ENCODE measurements around the gene ROBO1.

The ROBO1 gene

GRCh38 chr3:79436387-79436786 is 331.4 kb downstream of the ROBO1 start:
- no peak for DNase-seq

GRCh38 chr3:79427081-79427480 is 340.7 kb downstream of the ROBO1 start:
- no peak for DNase-seq

GRCh38 chr3:79424811-79425210 is 343.0 kb downstream of the ROBO1 start:
- DNase-seq: no peak

- no peak for DNase-seq
These were observed 344.4 kb downstream of the ROBO1 start for GRCh38 chr3:79423417-79423816.

GRCh38 chr3:79421273-79421672 is 346.5 kb downstream of the ROBO1 start:
- no peak for DNase-seq

- no peak for DNase-seq
These were observed 348.8 kb downstream of the ROBO1 start for GRCh38 chr3:79418855-79419621.

- no peak for DNase-seq
These were observed 352.4 kb downstream of the ROBO1 start for GRCh38 chr3:79415356-79415755.

GRCh38 chr3:79414806-79415205 is 353.0 kb downstream of the ROBO1 start:
- DNase-seq: no peak

GRCh38 chr3:79414035-79414434 is 353.8 kb downstream of the ROBO1 start:
- no peak for DNase-seq

GRCh38 chr3:79412537-79412936 is 355.3 kb downstream of the ROBO1 start:
- no peak for DNase-seq

GRCh38 chr3:79410617-79411016 is 357.2 kb downstream of the ROBO1 start:
- DNase-seq: no peak

- no peak for DNase-seq
These were observed 357.7 kb downstream of the ROBO1 start for GRCh38 chr3:79410136-79410535.

- DNase-seq: no peak
These were observed 361.6 kb downstream of the ROBO1 start for GRCh38 chr3:79406175-79406574.

GRCh38 chr3:79405183-79405582 is 362.6 kb downstream of the ROBO1 start:
- DNase-seq: no peak

GRCh38 chr3:79396595-79396994 is 371.2 kb downstream of the ROBO1 start:
- no peak for DNase-seq

GRCh38 chr3:79392479-79392878 is 375.3 kb downstream of the ROBO1 start:
- DNase-seq: no peak

GRCh38 chr3:79390352-79390751 is 377.4 kb downstream of the ROBO1 start:
- DNase-seq: no peak

- no peak for DNase-seq
These were observed 382.6 kb downstream of the ROBO1 start for GRCh38 chr3:79385211-79385610.

GRCh38 chr3:79383402-79384012 is 384.3 kb downstream of the ROBO1 start:
- no peak for DNase-seq

- DNase-seq: no peak
These were observed 387.2 kb downstream of the ROBO1 start for GRCh38 chr3:79380581-79380980.

- no peak for DNase-seq
These were observed 389.7 kb downstream of the ROBO1 start for GRCh38 chr3:79378064-79378463.

GRCh38 chr3:79369306-79369705 is 398.5 kb downstream of the ROBO1 start:
- no peak for DNase-seq

- no peak for DNase-seq
These were observed 399.4 kb downstream of the ROBO1 start for GRCh38 chr3:79368403-79368802.

GRCh38 chr3:79367803-79368202 is 400.0 kb downstream of the ROBO1 start:
- DNase-seq: no peak

- DNase-seq: no peak
These were observed 400.7 kb downstream of the ROBO1 start for GRCh38 chr3:79367066-79367465.

Measured in NCI-H2171 (cell line).